Skeletal muscle cell (primary cell): ENCODE data around the gene GGCX.
"Not testable (repeated sequence)": the region's sequence is repeated elsewhere in the genome, so short reads cannot be mapped to it uniquely, and the experiment has no call there.

Source experiments
- DNase-seq: peaks from one replicate; pipeline ENCODE4 v3.0.0-alpha.2; 2010; ENCODE audit warnings: low read depth
- H3K4me3 ChIP-seq: 2 replicates; pipeline ENCODE4 v1.5.1; 2011; ENCODE audit warnings: low read depth, mild to moderate bottlenecking, control low read depth, low read length, moderate library complexity

The GGCX gene

DNA sequence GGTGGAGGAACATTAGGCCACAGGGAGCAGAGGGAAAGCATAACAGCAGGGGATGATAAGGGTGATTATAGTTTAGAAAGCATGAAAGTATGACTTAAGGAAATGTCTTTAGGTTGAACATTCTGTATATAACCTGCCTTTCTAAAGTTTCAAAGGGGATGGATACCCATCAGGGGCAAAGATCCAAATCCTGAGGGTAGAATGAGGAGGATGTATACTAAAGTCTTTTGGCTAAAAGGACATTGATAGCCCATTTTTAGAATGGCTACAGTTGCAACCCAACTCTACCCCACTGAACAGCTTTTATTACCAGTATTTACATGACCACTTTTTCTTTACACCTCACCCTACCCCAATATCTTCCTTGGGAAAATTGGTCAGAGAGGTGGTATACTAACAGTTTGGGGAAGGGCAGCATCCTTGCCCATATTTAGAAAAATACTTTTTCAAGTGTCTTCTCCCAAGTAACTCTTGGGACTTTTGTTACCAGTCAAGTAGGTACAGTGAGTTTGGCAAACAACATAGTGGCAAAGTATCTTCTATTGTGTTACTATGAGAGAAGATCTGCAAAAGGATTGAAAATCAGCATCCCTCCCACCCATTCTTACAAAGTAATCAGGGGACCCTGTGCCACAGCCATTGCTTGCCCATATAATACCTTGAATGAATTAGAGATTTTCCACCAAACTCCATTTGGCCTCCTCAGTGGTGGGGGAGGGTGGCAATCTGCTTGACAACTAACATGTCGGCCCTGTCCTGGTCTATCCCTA is 14.0 kb downstream of the GGCX start:
- H3K4me3 ChIP-seq = no peak overlapping the region
- no peak for DNase-seq

DNA sequence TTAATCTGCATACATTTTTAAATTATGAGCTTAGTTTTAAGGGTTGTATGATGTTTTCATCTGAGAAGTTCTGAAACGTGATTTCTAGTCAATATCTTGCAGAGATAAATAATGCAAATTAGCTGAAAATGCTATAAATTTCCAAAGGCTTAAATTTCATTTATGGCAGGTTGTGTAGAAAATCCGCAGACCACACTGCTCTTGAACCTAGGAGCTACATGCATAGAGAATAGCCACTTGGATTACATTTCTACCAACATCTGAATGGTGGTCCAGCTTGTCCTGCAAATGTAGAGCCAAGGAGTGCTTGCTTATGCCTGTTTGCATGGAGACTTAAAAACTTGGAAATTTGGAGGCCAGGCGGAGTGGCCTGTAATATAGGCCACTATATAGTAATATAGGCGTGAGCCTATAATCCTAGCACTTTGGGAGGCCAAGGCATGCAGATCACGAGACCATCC is 15.5 kb downstream of the GGCX start:
- DNase-seq = no peak
- no peak overlapping the region for H3K4me3 ChIP-seq

- H3K4me3 ChIP-seq = not testable (repeated sequence)
Observed at GRCh38 chr2:85544915-85545779, 16.1 kb downstream of the GGCX start.

GRCh38 chr2:85544254-85544691 is 17.0 kb downstream of the GGCX start:
- not testable (repeated sequence) for DNase-seq, H3K4me3 ChIP-seq

More at GRCh38 chr2:85544915-85545779, 16.1 kb downstream of the GGCX start:
- DNase-seq = not testable (repeated sequence)

DNA sequence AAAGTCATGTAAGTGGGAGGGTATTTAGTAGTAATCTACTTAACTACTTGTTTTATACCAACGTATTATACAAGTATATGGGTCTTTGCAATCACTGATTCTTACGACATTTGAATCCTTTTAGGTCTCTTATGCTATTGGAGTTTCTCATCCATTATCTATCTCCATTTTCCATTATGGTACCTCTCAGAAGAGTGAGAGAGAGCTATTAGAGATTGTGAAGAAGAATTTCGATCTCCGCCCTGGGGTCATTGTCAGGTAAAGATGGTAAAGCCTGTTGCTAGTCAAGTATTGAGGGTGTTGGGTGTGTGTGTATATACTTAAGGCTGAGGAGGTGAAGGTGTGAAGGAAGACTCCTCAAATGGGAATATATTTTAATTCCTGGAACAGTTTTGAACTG is 18.5 kb downstream of the GGCX start:
- DNase-seq = no peak
- peak overlapping the region; percentile 83 for H3K4me3 ChIP-seq

DNA sequence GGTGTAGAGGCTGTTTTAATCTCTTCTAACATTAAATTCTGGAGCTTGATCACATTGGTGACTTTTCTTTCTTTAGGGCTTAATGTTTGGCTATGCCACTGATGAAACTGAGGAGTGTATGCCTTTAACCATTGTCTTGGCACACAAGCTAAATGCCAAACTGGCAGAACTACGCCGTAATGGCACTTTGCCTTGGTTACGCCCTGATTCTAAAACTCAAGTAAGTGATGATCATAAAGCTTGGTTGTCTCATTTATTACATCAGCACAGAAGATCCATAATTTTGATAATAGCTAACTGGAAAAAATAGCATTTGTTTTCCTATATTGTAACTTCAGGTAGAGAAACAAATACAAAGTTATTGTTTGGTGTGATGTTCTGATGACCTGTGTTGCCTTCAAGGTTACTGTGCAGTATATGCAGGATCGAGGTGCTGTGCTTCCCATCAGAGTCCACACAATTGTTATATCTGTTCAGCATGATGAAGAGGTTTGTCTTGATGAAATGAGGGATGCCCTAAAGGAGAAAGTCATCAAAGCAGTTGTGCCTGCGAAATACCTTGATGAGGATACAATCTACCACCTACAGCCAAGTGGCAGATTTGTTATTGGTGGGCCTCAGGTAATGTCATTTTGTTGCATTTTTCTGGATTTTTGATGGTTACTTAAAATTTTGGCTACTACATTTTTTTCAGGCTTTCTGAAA is 19.4 kb downstream of the GGCX start:
- DNase-seq = no peak
- peak overlapping the region; percentile 83 for H3K4me3 ChIP-seq

DNA sequence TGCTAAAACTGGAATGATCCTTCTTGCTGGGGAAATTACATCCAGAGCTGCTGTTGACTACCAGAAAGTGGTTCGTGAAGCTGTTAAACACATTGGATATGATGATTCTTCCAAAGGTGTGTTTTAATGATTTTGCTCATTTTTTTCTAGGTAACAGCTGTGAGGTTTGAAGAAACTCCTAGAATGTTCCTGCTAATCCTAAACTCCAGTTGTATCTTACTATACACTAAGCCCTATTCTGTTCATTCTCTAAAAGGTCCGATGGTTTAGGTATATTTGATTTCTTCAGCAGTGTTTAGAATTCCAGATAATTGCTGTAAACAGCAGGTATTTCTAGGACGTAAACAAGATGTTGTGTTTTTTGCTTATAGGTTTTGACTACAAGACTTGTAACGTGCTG is 20.0 kb downstream of the GGCX start:
- peak overlapping the region; percentile 83 for H3K4me3 ChIP-seq
- DNase-seq = no peak

DNA sequence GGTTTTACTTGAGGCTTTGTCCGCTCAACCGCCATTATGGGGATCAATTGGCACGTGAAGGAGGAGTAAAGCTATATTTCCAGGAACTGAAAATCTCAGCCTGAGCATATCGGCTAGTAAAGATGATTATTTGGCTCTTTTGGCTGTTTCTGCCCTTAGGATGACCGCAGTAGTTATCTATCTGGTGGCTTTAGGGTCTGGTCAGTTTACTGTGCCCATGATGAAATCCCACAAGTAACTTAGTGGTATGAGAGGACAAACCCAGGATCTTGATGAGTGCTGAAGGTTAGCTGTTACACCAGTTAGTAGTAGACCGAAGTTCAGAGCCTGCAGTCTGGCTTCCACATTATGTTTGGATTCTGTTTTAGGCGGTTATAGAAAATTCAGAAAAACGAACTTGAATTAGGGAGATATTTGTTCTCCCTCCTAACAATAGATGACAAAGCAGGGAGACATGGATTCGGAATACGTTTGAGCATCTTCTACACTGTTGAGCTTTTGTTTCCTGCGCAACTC is 21.1 kb downstream of the GGCX start:
- no peak for DNase-seq
- H3K4me3 ChIP-seq = peak overlapping the region; percentile 83

GRCh38 chr2:85539361-85540132 is 21.7 kb downstream of the GGCX start:
- peak overlapping the region; percentile 83 for H3K4me3 ChIP-seq
- no peak for DNase-seq

DNA sequence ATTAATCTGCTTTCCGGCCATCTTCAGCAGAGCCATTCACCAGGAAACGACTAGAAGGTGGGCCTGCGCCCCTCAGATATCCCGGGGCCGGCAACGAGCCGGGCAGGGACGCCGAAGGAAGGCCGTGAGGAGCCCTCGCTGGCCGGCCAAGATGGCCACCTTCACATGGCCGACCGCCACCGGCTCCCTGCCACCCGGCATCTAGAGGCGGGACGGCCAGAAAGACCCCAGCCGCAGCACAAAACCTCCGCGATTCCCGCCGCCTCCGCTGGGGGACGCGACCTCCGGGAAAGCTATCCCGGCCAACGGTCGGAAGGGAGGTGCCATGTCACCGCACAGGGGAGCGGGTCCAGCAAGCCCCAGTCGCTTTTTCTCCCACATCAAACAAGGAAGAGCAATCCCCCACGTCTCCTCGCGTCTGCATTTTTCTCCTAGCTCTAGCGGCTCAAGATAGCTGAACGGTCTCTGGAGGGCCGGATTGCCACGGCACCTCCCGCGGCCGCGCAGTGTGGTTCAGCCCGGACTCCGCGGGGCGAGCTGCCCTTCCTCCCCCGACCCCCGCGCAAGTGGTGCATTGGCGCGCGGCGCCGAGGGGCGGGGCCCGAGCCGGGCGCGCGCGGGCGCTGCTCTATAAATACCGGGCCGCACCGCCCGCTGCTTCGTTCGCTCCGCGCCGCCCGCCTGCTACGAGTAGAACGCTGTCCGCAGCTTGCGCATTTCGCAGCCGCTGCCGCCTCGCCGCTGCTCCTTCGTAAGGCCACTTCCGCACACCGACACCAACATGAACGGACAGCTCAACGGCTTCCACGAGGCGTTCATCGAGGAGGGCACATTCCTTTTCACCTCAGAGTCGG is 22.6 kb downstream of the GGCX start, which contains the start of gene MAT2A:
Gene MAT2A, plus strand, starts transcription at position 662 of the 854 bp plus-strand sequence. Its CDS starts 120 bp downstream, at position 782.
- DNase-seq = peak; percentile 65
- peak within 1 kb of the TSS; percentile 83 for H3K4me3 ChIP-seq

GRCh38 chr2:85537600-85538506 is 23.4 kb downstream of the GGCX start:
- H3K4me3 ChIP-seq = peak overlapping the region; percentile 83
- no peak for DNase-seq

DNA sequence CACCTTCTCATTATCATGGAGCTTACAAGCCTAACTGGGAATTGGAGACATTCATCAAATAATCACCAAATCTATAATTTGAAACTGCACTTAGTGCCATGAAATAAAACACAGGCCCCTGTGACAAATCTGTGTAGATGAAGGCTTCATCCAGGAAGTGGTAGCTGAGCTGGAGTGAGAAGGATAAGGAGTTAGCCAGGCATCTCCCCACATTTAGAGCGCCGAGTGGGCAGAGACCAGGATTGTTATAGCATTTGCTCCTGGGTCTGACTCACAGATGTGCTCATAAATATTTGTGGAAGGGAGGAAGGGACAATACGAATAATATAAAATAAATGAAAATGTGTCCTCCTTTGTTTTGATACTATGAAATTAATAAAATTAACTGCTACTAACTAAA is 24.8 kb downstream of the GGCX start:
- DNase-seq = peak; percentile 54
- no peak overlapping the region for H3K4me3 ChIP-seq

GRCh38 chr2:85534881-85535280 is 26.4 kb downstream of the GGCX start:
- no peak overlapping the region for H3K4me3 ChIP-seq
- no peak for DNase-seq

- no peak overlapping the region for H3K4me3 ChIP-seq
- no peak for DNase-seq
Observed at GRCh38 chr2:85534099-85534498, 27.2 kb downstream of the GGCX start.

DNA sequence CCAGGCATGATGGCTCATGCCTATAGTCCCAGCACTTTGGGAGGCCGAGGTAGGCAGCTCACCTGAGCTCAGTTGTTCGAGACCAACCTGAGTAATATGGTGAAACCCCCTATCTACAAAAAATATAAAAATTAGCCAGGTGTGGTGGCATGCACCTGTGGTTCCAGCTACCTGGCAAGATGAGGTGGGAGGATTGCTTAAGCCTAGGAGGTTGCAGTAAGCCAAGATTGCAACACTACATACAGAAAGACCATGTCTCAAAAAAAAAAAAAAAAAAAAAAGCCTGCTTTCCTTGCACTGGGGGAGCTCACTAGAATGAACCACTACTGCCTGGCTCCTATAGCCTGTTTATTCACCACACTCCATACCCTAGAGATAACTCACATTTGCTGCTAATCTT is 29.7 kb downstream of the GGCX start:
- H3K4me3 ChIP-seq = no peak overlapping the region
- no peak for DNase-seq

GRCh38 chr2:85529809-85530208 is 31.5 kb downstream of the GGCX start:
- no peak for DNase-seq
- H3K4me3 ChIP-seq = no peak overlapping the region

GRCh38 chr2:85528355-85528754 is 32.9 kb downstream of the GGCX start:
- DNase-seq = no peak
- H3K4me3 ChIP-seq = no peak overlapping the region
